ENCODE measurements around the gene HSBP1L1.

The HSBP1L1 gene

DNA sequence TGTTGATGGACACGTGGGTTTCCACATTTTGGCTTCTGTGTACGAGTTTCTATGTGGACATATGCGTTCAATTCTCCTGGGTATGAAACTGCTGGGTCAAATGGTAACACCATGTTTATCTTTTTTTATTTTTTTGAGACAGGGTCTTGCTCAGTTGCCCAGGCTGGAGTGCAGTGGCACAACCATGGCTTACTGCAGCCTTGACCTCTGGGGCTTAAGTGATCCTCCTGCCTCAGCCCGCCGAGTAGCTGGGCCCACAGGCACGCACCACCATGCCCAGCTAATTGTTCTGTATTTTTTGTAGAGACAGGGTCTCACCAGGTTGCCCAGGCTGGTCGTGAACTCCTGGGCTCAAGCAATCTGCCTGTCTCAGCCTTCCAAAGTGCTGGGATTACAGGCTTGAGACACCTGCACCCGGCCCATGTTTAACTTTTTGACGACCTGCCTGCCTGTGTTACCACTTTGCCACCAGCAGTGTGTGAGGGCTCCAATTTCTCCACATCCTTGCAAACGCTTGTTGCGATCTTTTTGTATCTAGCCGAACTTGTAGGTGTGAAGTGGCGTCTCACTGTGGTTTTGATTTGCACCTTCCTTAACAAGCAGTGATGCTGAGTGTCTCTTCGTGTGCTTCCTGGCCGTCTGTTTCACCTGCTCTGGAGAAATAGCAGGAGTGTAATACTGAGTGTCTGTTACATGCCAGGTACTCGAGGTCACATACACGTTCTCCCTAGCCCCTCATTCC lies 6.9 kb downstream of the HSBP1L1 start:
- ChIA-PET POLR2A (no interaction called here), CTCF (no interaction called here)
- DNase-seq (ENCODE audit: low read depth, low spot score), result no peak
- H3K4me3 ChIP-seq (ENCODE audit: low read depth, low read length), result no peak overlapping the region
- TF ChIP-seq, protein P1, sequence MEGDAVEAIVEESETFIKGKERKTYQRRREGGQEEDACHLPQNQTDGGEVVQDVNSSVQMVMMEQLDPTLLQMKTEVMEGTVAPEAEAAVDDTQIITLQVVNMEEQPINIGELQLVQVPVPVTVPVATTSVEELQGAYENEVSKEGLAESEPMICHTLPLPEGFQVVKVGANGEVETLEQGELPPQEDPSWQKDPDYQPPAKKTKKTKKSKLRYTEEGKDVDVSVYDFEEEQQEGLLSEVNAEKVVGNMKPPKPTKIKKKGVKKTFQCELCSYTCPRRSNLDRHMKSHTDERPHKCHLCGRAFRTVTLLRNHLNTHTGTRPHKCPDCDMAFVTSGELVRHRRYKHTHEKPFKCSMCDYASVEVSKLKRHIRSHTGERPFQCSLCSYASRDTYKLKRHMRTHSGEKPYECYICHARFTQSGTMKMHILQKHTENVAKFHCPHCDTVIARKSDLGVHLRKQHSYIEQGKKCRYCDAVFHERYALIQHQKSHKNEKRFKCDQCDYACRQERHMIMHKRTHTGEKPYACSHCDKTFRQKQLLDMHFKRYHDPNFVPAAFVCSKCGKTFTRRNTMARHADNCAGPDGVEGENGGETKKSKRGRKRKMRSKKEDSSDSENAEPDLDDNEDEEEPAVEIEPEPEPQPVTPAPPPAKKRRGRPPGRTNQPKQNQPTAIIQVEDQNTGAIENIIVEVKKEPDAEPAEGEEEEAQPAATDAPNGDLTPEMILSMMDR (IDR thresholded peaks at IDR 0.05; ENCODE audit: insufficient read depth, low read length, missing control alignments), result no peak

DNA sequence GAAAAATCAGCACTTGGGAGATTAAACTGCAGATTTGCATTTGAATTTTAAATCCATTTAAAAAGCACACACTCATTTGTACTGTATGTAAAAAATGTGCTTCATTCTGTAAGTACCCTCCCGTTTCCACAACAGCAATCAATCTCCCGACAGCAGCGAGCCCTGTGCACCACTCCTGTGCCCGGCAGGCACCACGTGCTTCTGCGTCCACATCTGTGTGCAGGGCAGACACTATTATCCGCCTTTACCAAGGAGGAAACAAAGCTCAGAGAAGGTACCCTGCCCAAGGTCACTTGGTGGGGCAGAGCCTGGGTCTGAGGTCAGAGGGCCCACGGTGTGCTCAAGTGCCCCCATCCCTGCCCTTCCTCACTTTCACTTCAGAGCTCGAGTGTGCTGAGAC lies 7.5 kb downstream of the HSBP1L1 start:
- CTCF ChIA-PET, result interaction anchor here (1.8 kb wide), 1 partner anchor 16 kb away, joined by 7 read pairs; the partner anchor contains the start of gene TXNL4A

DNA sequence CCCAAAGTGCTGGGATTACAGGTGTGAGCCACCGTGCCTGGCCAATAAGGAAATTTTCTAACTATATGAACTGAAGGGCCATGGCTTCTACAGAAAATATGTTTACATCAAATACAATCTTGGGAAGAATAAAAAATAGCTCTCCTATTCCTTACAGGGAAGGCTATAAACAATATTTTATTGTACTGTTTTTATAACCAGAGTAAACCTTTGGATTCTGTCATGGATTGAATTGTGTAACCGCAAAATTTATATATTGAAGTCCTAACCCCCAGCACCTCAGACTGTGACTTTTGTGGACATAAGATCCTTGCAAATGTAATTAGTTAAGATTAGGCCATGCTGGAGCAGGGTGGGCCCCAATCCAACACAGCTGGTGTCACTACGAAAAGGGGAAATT lies 8.3 kb downstream of the HSBP1L1 start:
- POLR2A ChIA-PET, result no interaction called here
- H3K4me3 ChIP-seq (ENCODE audit: low read depth, low read length), result no peak overlapping the region
- TF ChIP-seq, protein P1 (IDR thresholded peaks at IDR 0.05; ENCODE audit: insufficient read depth, low read length, missing control alignments), result no peak
- CTCF ChIA-PET, result interaction anchor here (1.8 kb wide), 1 partner anchor 15 kb away, joined by 7 read pairs; the partner anchor contains the start of gene TXNL4A
- no peak for DNase-seq (ENCODE audit: low read depth, low spot score)

More for the DNA sequence above, 7.5 kb downstream of the HSBP1L1 start:
- no peak for DNase-seq (ENCODE audit: low read depth, low spot score)
- no peak overlapping the region for H3K4me3 ChIP-seq (ENCODE audit: low read depth, low read length)
- POLR2A ChIA-PET, result no interaction called here
- TF ChIP-seq, protein P1 (IDR thresholded peaks at IDR 0.05; ENCODE audit: insufficient read depth, low read length, missing control alignments), result no peak

DNA sequence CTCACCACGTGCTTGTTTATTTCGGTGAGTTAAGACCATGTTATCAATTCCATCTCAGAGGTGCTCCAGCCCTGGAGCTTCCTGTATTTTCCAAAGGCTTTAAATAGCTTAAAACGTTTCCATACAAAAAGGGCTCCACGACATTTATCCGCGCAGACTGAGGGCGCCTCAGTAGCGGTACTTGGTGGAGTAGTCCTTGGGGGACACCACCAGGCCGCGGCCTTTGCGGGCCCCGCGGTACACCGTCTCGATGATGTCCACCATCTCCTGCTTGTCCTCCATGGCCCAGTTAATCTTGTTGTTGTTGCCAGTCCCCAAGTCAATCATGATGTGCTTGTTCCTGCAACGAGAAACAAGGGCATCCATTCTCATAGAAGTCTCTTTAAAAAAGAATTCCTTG lies 9.1 kb downstream of the HSBP1L1 start:
- no peak for DNase-seq (ENCODE audit: low read depth, low spot score)
- CTCF ChIA-PET, result interaction anchor here (1.4 to 1.8 kb wide), 2 partner anchors 10 to 14 kb away, joined by 3 to 7 read pairs; partner anchors contain the start of gene TXNL4A
- H3K4me3 ChIP-seq (ENCODE audit: low read depth, low read length), result no peak overlapping the region
- POLR2A ChIA-PET, result no interaction called here
- TF ChIP-seq, protein P1 (IDR thresholded peaks at IDR 0.05; ENCODE audit: insufficient read depth, low read length, missing control alignments), result no peak

DNA sequence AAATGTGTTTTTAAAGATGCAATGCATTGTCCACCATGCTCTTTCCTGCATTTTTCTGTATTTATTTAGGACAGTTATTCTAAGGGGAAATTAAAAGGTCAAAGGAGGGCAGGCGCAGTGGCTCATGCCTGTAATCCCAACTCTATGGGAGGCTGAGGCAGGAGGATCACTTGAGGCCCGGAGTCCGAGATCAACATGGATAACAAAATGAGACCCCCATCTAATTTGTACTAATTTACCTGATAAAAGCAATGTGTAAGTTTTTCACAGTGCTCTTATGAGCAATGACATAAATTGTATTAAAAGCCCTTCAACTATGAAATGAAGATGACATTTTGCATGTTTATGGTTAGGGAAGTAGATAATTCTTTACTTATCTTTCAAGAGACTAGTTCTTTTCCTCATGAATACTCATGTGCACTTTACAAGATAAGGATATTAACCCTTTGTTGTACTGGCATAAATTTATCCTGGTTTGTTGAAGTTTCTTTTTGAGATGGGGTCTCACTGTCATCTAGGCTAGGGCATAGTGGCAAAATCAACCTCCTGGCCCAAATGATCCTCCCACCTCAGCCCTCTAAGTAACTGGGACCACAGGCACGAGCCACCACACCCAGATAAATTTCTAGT lies 9.7 kb downstream of the HSBP1L1 start:
- ChIA-PET POLR2A (no interaction called here), CTCF (interaction anchor here (1.4 to 3.0 kb wide), 3 partner anchors 9 to 14 kb away, joined by 3 to 10 read pairs (median 7); partner anchors contain the start of gene TXNL4A)
- no peak for DNase-seq (ENCODE audit: low read depth, low spot score)
- TF ChIP-seq, protein P1 (IDR thresholded peaks at IDR 0.05; ENCODE audit: insufficient read depth, low read length, missing control alignments), result no peak
- no peak overlapping the region for H3K4me3 ChIP-seq (ENCODE audit: low read depth, low read length)

DNA sequence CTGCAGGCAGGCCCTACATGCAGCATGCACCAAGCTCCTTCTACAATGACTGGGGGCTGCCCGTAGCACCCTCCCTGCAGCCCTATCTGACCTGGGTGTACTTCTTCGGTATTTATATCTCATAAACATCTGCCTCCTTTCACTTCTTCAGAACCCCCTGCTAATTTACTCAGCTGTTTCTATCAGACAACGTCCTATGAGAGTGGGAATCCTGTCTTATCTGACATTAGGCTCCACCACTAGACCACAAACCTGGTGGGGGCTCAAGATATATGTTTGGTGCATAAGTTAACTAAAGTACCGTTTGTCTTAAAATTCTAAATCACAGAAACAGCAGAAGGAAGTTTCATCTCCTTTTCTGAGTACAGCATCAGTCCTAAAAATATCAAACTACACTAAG lies 10.6 kb downstream of the HSBP1L1 start:
- TF ChIP-seq, protein P1 (IDR thresholded peaks at IDR 0.05; ENCODE audit: insufficient read depth, low read length, missing control alignments), result no peak
- DNase-seq (ENCODE audit: low read depth, low spot score), result no peak

More for the DNA sequence above, 10.6 kb downstream of the HSBP1L1 start:
- ChIA-PET POLR2A (no interaction called here), CTCF (interaction anchor here (3.0 kb wide), 1 partner anchor 11 kb away, joined by 10 read pairs; no protein-coding TSS in a partner anchor)
- H3K4me3 ChIP-seq (ENCODE audit: low read depth, low read length), result no peak overlapping the region

All from AG04449 (cell line).